LNCaP clone FGC (cell line): ENCODE data around the gene MACROD1.

Source experiments
- DNase-seq: peaks from one replicate; pipeline ENCODE4 v3.0.0-alpha.2; 2011; ENCODE audit warnings: low read depth
- H3K4me3 ChIP-seq: 2 replicates; pipeline ENCODE4 v1.5.1; 2011; ENCODE audit warnings: mild to moderate bottlenecking, low read depth, low read length, control low read depth
- TF ChIP-seq, protein P1 (sequence below): IDR thresholded peaks from 2 replicates; pipeline ENCODE4 v1.5.1; 2012; ENCODE audit warnings: mild to moderate bottlenecking; ENCODE audit not compliant: control insufficient read depth, insufficient read depth; ENCODE audit errors: extremely low read depth

Gene MACROD1

GRCh38 chr11:64109332-64109731, 56.6 kb downstream of the MACROD1 start:
- TF ChIP-seq, protein P1, sequence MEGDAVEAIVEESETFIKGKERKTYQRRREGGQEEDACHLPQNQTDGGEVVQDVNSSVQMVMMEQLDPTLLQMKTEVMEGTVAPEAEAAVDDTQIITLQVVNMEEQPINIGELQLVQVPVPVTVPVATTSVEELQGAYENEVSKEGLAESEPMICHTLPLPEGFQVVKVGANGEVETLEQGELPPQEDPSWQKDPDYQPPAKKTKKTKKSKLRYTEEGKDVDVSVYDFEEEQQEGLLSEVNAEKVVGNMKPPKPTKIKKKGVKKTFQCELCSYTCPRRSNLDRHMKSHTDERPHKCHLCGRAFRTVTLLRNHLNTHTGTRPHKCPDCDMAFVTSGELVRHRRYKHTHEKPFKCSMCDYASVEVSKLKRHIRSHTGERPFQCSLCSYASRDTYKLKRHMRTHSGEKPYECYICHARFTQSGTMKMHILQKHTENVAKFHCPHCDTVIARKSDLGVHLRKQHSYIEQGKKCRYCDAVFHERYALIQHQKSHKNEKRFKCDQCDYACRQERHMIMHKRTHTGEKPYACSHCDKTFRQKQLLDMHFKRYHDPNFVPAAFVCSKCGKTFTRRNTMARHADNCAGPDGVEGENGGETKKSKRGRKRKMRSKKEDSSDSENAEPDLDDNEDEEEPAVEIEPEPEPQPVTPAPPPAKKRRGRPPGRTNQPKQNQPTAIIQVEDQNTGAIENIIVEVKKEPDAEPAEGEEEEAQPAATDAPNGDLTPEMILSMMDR: no peak
- DNase-seq: no peak
- H3K4me3 ChIP-seq: no peak overlapping the region

DNA sequence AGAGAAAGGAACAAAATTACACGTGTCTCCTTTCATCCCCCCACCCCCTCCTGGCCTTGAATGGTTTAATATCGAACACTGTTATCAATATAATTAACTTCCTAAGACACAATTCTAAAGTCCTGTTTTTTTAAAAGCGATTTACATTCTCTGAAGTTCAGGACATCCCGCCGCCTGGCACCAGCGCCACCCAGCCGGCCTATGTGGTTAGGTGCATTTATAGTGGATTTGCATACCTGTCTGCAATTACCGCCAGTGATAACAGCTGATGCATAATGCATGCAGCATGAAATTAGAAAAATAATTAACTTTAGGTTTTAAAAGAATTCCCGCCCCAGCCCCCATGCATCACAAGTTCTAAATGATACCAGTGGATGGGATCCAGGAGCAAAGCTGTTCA, 58.6 kb downstream of the MACROD1 start:
- TF ChIP-seq, protein P1: no peak
- H3K4me3 ChIP-seq: no peak overlapping the region
- no peak for DNase-seq

DNA sequence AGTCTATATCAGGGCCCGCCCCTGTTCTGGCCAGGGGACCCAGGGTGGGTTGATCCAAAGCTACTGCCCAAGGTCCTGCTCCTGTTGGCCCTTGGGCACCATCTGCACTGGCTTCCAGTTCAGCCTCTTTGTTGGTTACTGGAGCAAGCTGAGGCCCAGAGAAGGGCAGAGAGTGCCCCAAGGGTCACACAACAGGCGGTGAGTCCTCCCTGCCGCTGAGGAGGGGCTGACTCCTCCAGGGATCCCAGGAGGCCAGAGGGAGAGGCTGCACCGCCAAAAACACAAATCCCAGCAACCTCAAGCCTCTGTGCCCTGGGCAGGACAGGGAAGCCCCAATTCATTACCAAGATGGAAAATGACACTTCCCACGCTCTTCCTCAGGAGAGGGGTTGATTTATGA, 61.3 kb downstream of the MACROD1 start:
- TF ChIP-seq, protein P1: no peak
- H3K4me3 ChIP-seq: no peak overlapping the region
- DNase-seq: no peak

DNA sequence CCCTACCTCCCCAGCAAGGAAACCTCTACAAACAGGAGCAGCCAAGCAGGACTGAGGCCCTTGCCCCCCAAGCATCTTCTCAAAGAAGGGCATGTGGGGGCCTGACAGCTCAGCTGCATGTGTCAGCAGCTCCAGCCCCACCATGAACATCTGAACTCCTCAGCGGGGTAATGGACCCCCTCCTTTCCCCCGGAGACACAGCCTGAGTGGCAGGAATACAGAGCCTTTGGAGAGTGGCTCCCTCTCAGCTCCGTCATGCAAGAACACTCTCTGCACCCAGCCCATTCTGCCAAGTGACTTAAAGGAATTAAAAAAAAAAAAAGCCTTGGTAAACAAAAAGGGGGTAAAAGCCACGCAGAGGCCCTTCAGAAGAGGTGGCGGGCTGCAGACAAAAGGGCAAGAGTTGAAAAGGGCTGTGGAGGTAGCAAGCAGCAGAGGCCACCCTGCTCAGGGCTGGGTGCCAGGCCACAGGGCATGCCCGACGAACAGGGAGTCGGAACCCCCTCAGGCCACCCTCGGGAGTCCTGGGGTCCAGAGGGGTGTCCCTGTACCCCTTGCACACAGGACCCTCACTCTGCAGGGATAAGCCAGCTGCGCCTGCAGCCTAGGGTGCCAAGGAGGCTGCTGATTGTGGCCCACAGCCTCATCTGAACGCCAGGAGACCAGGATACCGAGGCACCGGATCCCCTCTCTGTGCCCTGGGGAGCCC, 62.5 kb downstream of the MACROD1 start:
- no peak overlapping the region for H3K4me3 ChIP-seq
- TF ChIP-seq, protein P1: no peak
- DNase-seq: no peak

GRCh38 chr11:64102005-64102738, 63.7 kb downstream of the MACROD1 start:
- TF ChIP-seq, protein P1: no peak
- DNase-seq: no peak
- no peak overlapping the region for H3K4me3 ChIP-seq

DNA sequence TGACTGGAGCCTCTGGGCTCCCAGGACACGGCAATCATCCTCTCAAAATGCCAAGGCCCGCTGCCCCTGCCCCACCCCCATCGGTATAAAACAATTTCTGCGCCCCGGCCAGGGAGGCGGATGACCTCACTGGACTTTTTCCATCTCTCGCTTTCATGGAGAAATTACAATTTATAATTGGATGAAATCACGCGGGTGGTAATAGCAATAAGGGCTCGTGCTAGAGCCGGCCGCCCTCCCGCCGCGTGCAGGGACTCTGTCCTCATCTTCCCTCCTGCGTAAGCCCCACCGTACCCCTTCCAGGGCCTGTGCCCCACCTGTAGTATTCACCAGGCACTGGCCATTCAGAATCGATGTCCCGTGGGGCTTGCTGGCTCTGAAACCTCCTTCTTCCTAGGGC, 64.5 kb downstream of the MACROD1 start:
- DNase-seq: no peak
- H3K4me3 ChIP-seq: no peak overlapping the region
- TF ChIP-seq, protein P1: no peak

DNA sequence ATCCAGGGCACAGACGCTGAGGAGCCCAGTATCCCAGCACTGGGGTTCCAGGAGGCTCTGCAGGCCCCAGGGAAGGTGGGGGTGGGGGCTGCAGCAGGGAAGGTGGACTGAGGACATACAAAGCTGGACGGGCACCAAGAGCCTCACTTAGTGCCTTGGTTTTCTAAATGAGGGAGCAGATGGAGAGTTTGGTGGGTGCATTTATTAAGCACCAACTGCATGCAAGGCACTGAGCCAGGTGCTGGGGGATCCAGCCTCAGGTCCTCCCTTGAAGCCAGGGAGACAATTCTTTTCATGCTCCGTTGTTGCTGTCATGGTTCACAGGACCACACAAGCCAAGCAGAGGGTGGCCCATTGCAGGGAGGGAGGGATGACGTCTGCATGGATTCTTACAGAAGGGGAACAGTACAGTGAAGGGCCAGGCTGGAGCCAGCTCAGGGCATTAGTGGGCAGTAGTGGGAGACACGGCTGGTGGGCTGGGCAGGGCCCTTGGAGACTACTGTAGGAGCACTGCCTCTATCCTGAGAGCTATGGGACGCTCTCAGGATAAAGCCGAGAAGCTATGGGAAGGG, 65.0 kb downstream of the MACROD1 start:
- TF ChIP-seq, protein P1: no peak
- H3K4me3 ChIP-seq: no peak overlapping the region
- no peak for DNase-seq
